Iris pigment epithelial cell (primary cell): ENCODE results near the gene PFDN6.

Experiments used
- DNase-seq: peaks from one replicate; pipeline ENCODE4 v3.0.0-alpha.2; 2011; ENCODE audit warnings: low read depth

The PFDN6 gene

GRCh38 chr6:33295621-33296369 is 6.4 kb downstream of the PFDN6 start:
- DNase-seq = no peak

DNA sequence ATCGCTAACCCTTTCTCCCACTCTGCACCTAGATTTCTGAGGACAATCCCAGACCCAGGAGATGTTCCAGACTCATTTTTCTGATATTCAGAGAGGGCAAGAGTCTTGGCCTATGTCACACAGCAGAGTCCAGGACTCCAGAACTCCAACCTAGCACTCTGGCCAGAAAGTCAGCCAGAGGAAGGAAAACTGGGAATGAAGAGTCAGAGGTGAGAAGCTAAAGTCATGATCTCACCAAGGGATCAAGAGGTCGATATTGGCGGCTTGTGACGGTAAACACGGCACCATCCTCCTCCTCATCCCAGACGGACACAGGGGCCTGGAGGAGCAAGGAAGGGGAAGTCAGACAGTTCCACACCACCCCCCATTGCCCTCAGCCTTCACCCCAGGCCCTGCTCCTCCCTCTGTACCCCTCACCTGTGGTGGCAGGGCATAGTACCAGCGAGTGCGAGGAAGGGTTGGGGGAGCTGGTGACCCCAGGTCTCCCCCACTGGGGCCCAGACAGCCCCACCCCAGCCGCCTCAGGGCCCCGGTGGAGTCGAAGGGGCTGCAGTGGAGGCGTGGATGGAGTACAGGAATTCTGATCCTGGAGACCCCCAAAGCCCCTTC is 7.5 kb downstream of the PFDN6 start:
- DNase-seq = no peak

GRCh38 chr6:33297406-33297955 is 8.1 kb downstream of the PFDN6 start:
- no peak for DNase-seq

- peak; percentile 81 for DNase-seq
Observed at GRCh38 chr6:33297956-33298772, 8.8 kb downstream of the PFDN6 start.

- DNase-seq = peak; percentile 53
Observed at GRCh38 chr6:33298773-33299236, 9.4 kb downstream of the PFDN6 start, which contains the start of gene RGL2. RGL2 (minus strand) TSS chr6:33298942; CDS start chr6:33298610, 332 bp downstream.

GRCh38 chr6:33299237-33299944 is 10.0 kb downstream of the PFDN6 start:
- peak; percentile 93 for DNase-seq

GRCh38 chr6:33301877-33302276 is 12.5 kb downstream of the PFDN6 start:
- DNase-seq = no peak

DNA sequence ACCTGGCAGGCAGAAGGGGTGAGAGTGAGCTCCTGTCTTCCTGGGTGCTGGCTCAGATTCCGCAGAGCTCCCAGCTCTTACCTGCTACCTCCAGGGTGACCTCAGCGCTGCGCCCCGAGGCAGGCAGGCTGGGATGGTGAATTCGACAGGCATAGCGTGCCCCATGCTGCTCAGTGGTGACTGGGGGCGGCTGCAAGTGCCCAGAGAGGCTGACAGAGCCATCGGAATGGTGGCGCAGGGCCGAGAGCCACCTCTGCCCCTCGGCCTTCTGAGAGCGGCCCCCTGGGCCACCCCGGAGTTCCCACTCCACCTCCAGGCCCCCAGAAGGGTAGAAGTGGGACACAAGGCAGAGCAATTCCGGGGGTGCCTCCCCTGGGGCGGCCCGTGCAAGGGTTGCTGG is 14.8 kb downstream of the PFDN6 start:
- no peak for DNase-seq

DNA sequence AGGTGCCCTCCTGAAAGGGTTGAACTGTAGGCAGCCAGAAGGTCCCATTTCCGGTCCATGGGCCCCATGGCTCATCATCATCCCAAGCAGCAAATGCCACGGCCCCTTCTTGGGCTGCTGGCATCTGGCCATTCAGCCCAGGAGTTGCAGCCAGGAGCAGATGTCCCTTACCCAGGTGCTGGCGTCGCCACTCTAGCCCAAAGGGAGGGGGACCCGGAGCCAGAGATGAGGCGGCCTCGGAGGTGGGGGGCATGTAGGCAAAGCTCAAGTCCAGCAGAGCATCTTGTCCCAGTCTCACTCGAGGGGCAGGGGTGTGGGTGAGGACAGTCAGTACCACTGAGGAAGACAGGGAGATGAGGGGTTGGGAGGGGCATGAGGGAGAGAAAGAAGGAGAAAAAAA is 15.7 kb downstream of the PFDN6 start:
- DNase-seq = no peak

- no peak for DNase-seq
Observed at GRCh38 chr6:33306356-33306755, 17.0 kb downstream of the PFDN6 start.

DNA sequence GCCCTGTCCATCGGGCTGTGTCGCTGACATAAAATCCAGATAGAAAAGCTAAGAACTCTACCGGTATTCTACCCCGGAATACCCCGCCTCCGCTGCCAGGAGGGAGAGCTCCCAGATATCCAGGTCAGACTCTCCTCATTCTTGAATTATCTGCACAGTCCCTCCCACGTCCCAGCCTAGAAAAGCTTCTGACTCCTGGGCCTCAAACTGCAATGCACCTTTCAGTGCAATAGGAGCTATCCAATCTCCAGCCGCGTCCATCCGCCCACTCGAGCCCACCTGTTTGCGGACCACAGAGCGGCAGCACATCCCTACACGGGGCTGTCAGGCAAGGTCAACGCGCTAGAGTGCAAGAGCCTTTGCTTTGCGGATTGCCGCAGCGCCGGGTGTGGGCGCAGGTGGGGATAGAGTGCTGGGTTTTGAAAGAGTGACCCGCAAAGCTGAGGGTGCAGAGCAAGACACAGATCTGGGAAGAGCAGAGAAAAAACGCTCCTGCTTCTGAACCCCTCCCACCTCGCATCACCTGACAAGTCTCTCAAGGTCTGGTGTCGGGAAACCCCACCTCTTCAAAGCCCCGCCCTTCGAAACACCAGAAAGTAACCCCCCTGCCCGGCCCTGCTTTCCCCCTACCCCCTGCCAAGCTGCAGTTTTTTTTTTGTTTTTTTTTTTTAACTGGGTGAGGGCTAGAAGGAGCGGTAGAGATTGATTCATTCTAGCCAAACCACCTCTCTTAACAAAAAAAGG is 23.1 kb downstream of the PFDN6 start:
- DNase-seq = peak; percentile 87

DNA sequence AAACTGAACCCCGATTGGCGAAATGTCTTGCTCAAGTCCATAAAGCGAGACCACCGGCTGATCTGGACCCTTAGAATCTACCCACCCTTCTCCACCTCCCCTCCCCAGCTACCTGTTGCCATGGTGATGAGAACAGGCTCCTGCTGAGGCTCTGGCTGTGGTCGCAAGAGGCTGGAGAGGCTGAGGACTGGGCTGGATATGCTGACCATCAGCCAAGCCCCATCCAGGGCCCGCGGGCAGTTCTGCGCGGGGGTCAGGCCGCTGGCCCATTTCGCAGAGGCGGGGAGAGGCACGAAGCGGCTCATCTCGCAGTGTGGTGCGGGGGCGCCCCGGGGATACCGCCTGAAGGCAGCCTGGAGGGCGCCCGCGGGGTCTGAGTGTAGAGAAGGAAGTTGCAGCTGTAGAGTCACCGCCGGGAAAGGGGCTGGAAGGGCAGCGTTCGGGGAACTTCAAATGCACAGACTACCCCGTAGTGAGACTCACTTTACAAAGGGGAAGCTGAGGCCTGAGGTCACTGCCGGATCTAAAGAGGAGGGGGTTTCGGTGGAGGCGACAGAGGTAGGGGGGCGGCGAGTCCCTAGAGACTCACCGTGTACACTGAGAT is 23.8 kb downstream of the PFDN6 start:
- peak; percentile 42 for DNase-seq

DNA sequence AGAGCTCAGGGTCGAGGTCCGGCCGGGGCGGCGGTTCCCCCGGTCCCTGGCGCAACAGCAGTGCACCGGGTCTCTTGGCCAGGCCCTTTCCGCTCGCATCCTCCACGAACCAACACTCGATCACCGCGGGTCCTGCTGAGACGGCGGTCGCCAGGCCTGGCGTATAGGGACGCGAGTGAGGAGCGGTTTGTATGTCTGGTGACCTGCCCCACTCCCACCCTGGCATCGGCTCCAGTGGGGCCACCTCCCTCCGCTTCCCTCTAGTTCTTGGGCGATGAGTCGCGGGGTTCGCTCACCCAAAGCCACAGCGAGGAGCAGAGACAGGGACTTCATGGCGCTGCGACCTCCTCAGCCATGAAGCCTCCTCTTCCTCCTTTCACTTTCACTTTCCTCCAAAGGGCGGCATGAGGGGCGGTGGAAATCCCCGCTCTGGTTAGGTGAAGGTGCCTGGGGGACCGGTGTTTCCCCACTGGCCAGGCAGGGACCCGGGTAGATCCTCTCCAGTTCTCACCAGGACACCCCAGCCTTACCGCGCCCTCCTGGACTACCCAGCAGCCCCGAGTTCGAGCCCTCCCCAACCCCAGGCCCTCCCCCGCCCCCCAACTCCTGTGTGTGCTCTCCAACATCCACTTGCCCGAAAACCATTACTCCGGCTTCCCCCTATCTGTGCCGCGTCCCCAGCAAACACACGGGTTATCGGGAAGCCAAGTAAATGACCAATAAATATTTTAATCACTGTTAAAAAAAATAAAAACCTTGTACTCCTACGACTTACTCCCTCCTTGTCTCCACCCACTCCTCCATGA is 24.5 kb downstream of the PFDN6 start, which contains the start of gene TAPBP:
Gene TAPBP (minus strand): TSS at position 370 of the 806 bp plus-strand sequence. CDS start 37 bp downstream, at position 333.
- DNase-seq = peak; percentile 79

DNA sequence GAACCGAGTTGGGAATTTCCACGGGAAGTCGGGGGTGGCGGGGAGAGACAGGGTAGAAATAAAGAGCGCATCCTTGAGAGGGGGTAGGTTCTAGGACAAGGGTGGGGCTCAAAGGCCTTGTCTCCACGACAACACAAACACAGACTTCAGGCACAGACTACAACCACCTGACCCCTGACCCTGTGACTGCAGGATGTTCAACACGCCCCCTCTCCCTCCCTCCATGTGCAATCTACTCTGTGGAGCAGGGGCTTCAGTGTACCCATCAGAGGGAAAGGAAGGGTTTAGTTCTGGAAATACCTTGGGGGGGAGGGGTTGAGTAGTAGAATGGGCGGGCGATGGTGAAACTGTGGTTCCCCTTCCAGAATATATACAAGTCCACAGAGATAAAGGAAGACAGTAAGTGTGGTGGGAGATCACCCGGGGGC is 25.1 kb downstream of the PFDN6 start:
- DNase-seq = peak; percentile 81

DNA sequence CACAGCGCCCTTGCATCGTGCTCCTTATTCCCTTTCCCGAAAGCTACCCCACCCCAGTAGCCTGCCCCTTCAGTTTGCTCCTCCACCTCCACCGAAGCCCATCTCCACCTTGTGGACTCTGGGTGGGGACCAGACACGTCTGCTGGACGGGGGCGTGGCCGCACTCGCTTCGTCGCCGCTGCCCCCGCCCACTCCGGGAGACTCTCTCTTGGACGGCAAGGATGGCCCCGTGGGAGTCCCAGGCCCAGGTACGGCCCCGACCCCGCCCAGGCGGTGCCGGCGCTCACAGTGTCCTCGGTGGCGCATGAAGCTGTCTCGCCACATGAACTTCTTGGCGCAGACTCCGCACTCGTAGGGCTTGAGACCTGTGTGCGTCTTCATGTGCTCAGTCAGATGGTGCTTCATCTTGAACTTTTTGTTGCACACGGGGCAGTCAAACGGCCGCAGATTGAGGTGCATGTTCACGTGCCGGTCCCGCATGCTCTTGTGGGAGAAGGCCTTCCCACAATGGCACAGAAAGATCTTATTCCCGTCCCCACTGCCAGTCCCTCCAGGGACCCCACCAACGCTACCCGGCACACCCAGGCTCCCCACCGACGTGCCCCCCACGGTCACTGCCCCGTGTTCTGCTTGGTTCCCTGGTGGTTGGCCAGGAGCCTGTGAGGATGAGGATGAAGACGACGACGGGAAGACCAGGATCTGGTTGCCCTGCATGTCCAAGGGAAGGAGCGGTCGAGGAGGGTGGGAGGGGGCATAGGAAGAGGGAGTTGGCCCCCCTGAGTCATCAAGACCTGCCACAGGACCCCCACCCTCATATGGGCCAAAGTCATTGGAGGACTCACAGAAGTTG is 25.8 kb downstream of the PFDN6 start:
- peak; percentile 29 for DNase-seq

DNA sequence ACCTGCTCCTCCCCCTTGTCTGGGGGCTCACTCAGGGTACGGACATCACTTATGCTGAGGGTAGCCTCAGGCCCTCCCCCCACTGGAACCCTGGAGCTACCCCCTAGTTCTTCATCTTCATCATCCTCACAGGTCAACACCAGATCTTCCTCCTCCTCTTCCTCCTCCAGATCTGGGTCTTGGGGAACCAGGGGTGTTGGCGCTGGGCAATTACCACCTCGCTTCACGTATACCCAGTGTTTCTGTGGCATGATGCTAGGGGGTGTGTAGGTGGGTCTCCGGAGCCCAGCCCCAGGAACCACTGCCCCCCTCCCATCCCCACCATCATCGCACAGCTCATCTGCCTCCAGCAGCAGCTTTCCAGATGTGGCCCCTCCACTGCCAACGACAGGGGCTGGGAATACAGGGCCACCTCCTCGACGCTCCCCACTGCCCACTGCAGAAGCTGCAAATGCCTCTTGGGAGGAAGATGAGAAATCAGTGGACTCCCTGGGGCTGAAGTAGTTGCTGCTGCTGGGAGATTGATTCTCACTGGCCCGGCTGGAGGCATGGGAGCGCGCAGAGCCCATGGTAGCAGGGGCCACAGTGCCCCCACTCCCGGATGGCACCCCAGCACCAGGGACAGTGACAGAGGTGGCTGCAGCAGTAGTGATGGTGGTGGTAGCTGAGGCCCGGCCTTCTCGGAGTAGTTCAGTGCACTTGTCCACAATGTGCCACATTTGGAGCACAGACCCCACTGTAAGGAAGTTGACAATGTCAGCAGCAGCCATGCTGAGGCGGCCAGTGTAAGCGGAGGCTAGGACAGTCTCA is 26.6 kb downstream of the PFDN6 start:
- no peak for DNase-seq

GRCh38 chr6:33316603-33317418 is 27.4 kb downstream of the PFDN6 start:
- DNase-seq = no peak
